ENCODE data around the gene SUCLG2. TPM values are rescaled to one million over a fixed set of nuclear protein-coding genes. Genes with fewer than 3 reads are reported as not detected.

The SUCLG2 gene
- total and polyA plus RNA-seq, 2 of the 4 experiments (the other 2 are of a cell fraction): 26.8 to 34.6 TPM

DNA sequence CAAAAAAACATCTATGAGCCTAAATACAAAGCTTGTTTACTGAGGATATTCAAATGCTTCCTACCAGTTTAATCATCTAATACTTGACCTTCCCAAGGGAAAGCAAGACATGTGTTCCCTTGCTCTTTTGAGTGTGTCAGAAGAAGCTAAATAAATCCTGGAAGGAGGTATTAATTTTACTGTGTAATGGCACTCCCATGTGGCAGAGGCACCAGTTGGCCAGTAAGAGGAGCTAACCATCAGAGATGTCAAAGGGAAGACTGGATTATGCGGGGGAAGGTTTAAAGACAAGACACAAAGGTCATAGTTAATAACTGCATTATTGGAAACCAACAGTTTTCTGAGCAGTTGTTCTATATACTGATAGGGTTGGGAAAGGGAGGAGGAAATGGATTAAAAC is 125.1 kb downstream of the SUCLG2 start:
- no CpG with 5 or more reads among the region's 1 CpG for WGBS, 2 experiments (ENCODE audit: extremely low coverage in 2 of 2, insufficient read length in 1 of 2)
- H3K4ac ChIP-seq (ENCODE audit: low read depth, low read length): no peak overlapping the region
- peak overlapping the region; percentile 23; the same call in 1 of the 2 replicates for H2BK120ac ChIP-seq (ENCODE audit: low read depth, low read length)
- H3K9me3 ChIP-seq (ENCODE audit: control insufficient read depth, insufficient read depth, low read length): no peaks in the 10 kb centered on the region
- H4K8ac ChIP-seq (ENCODE audit: low read depth in 2 of 2, low read length in 2 of 2): no peak overlapping the region
- intact Hi-C loops (cut with micrococcal nuclease) (no loop called here), dilution Hi-C loops (cut with HindIII; ENCODE audit: low sequenced_read_pairs, unreplicated experiment) (no loop called here), in situ Hi-C loops (cut with MboI; ENCODE audit: low sequenced_read_pairs) (no loop called here)
- H3K27me3 ChIP-seq (ENCODE audit: control insufficient read depth, insufficient read depth, low read length): no peaks in the 10 kb centered on the region
- no peak overlapping the region for H4K5ac ChIP-seq (ENCODE audit: low read depth, low read length)
- H3K4me1 ChIP-seq (ENCODE audit: control insufficient read depth, insufficient read depth, low read length): peaks cover 5% of the 10 kb centered on the region; the same call in 1 of the 2 replicates
- no TSS peak for BruUV-seq (replicated peaks)
- TF ChIP-seq, protein P1, sequence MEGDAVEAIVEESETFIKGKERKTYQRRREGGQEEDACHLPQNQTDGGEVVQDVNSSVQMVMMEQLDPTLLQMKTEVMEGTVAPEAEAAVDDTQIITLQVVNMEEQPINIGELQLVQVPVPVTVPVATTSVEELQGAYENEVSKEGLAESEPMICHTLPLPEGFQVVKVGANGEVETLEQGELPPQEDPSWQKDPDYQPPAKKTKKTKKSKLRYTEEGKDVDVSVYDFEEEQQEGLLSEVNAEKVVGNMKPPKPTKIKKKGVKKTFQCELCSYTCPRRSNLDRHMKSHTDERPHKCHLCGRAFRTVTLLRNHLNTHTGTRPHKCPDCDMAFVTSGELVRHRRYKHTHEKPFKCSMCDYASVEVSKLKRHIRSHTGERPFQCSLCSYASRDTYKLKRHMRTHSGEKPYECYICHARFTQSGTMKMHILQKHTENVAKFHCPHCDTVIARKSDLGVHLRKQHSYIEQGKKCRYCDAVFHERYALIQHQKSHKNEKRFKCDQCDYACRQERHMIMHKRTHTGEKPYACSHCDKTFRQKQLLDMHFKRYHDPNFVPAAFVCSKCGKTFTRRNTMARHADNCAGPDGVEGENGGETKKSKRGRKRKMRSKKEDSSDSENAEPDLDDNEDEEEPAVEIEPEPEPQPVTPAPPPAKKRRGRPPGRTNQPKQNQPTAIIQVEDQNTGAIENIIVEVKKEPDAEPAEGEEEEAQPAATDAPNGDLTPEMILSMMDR (conservative IDR thresholded peaks at IDR 0.05; ENCODE audit: low read depth, low read length): no peak
- TF ChIP-seq ELK1 (IDR thresholded peaks at IDR 0.05; ENCODE audit: borderline replicate concordance, low read depth, low read length) (no peak), RCOR1 (IDR thresholded peaks at IDR 0.05; ENCODE audit: insufficient replicate concordance, low read length) (no peak), MXI1 (IDR thresholded peaks at IDR 0.05; ENCODE audit: borderline replicate concordance, low read depth, low read length) (no peak), BHLHE40 (IDR thresholded peaks at IDR 0.05; ENCODE audit: low read depth, low read length) (no peak), FOS (IDR thresholded peaks at IDR 0.05; ENCODE audit: low read depth, low read length) (no peak), RFX5 (IDR thresholded peaks at IDR 0.05; ENCODE audit: low read depth, low read length) (no peak), MAZ (IDR thresholded peaks at IDR 0.05; ENCODE audit: borderline replicate concordance, low read depth, low read length) (no peak), RAD21 (IDR thresholded peaks at IDR 0.05; ENCODE audit: low read length) (no peak), NFE2L2 (IDR thresholded peaks at IDR 0.05; ENCODE audit: low read depth, low read length) (no peak), POLR2A (IDR thresholded peaks at IDR 0.05; ENCODE audit: low read depth, low read length) (no peak), USF2 (IDR thresholded peaks at IDR 0.05; ENCODE audit: low read depth, low read length) (no peak)
- no peak overlapping the region for H3K4me2 ChIP-seq (ENCODE audit: low read depth, low read length)
- H3K36me3 ChIP-seq (ENCODE audit: control insufficient read depth, insufficient read depth, low read length): peaks cover 9% of the 10 kb centered on the region
- no peak overlapping the region for H3K27ac ChIP-seq (ENCODE audit: insufficient read depth, low read length)
- DNase-seq (no peak), ATAC-seq (ENCODE audit: low read depth) (no peak)
- CTCF ChIA-PET: no interaction called here
- POLR2A ChIA-PET (ENCODE audit: unreplicated experiment): no interaction called here
- H4K20me1 ChIP-seq (ENCODE audit: insufficient read depth, low read length): no peaks in the 10 kb centered on the region; the same call in 1 of the 2 replicates
- no peak overlapping the region for H2BK5ac ChIP-seq (ENCODE audit: low read depth, low read length, poor library complexity, severe bottlenecking)
- no peak overlapping the region for H4K91ac ChIP-seq (ENCODE audit: insufficient read depth, low read depth, low read length)
- no peak overlapping the region for H2AFZ ChIP-seq (replicated peaks; ENCODE audit: low read length, poor library complexity)
- H2BK15ac ChIP-seq (ENCODE audit: low read depth, low read length): no peak overlapping the region
- no peaks in the 10 kb centered on the region for H3K9me1 ChIP-seq (ENCODE audit: insufficient read depth, low read length)
- H3K18ac ChIP-seq (ENCODE audit: low read depth, low read length): 0 out of 2 replicates have a peak overlapping the region, but pooled peaks have one; percentile 29
- no peak overlapping the region for H2AK9ac ChIP-seq (replicated peaks; ENCODE audit: low read depth, low read length, poor library complexity)
- H3K56ac ChIP-seq (ENCODE audit: extremely low read depth, insufficient read depth, low read length): no peak overlapping the region
- no peak overlapping the region for H3K4me3 ChIP-seq (ENCODE audit: insufficient read depth, low read depth, low read length)
- H2BK20ac ChIP-seq (ENCODE audit: low read depth, low read length): 0 out of 2 replicates have a peak overlapping the region, but pooled peaks have one; percentile 3
- H2AK5ac ChIP-seq (ENCODE audit: low read depth, low read length): no peak overlapping the region
- no peak overlapping the region for H3K9ac ChIP-seq (ENCODE audit: low read depth, low read length)
- H3K79me1 ChIP-seq (ENCODE audit: low read depth in 1 of 2, low read length in 2 of 2): peaks cover 5 to 19% of the 10 kb centered on the region in 2 experiments; a peak in 3 of 4 replicates
- H3K23ac ChIP-seq (ENCODE audit: low read depth, low read length): no peak overlapping the region
- H3K14ac ChIP-seq (replicated peaks; ENCODE audit: low read depth, low read length): no peak overlapping the region

Data from IMR-90 (cell line).